GM12865 (cell line): ENCODE measurements around the gene ME1.

ENCODE experiments used
- DNase-seq: peaks from one replicate; pipeline ENCODE4 v3.0.0; 2010; ENCODE audit warnings: low read depth
- H3K4me3 ChIP-seq: 2 replicates; pipeline ENCODE4 v1.5.1; 2011; ENCODE audit warnings: mild to moderate bottlenecking, low read depth, low read length, control low read depth
- CTCF ChIP-seq: IDR thresholded peaks from 2 replicates; pipeline ENCODE4 v1.5.1; 2011; ENCODE audit warnings: low read length, control low read depth, low read depth, inconsistent platforms; ENCODE audit not compliant: insufficient read depth; ENCODE audit errors: missing control alignments

Gene ME1

GRCh38 chr6:83381949-83382348 lies 48.9 kb downstream of the ME1 start:
- no peak for TF ChIP-seq CTCF
- no peak overlapping the region for H3K4me3 ChIP-seq
- DNase-seq = no peak

DNA sequence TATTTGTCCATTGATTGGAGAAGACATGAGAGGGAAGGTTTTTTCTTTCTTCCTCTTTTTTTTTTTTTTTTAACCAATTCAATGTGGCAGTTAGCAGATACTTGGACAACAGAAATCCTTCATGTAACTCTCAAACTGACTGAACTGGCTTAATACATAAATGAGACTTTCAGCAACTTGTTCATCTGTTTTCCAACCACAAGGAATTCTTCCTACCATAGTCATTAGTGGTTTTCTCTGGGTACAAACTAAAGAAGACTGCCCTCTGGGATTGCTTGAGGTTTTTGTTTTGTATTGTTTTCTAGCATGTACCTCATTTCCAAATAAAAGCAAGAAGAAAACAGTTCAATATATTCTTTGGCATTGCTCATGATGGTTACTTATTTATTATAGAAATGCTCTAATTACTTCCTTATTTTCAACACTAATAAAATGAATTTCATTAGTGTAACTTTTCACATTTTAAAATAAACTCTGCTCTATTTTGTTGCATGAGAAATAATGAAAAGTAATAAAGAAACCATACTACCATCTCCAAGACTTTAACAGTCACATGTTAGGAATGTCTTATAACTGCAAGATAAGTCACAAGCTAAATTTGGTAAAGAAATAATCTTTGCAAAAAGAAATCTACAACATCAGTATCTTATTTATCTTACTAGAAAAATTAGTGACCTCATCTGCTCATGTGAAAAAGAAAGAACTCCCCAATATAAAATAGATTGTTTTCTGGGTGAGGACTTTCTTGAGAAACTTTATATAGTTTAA lies 52.0 kb downstream of the ME1 start:
- TF ChIP-seq CTCF = no peak
- DNase-seq = no peak
- no peak overlapping the region for H3K4me3 ChIP-seq

DNA sequence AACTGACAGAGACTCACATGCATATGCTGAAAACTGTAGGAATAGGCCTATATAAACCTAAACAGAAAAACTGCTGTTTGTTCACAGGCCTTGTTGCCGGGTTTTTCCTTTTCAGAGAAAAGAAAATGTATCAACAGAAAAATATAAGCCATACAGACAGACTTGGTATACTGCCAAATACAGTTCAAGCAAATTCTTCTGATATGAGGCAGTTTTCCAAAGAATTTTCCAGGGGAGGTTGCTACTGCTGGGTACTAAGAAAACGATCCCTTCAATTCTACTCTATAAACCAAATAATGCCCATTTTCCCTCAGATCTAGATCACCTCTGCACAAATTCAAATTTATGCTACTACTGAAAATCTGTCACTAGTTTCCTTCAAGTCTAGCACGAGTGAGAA lies 59.4 kb downstream of the ME1 start:
- DNase-seq = no peak
- TF ChIP-seq CTCF = no peak
- no peak overlapping the region for H3K4me3 ChIP-seq

DNA sequence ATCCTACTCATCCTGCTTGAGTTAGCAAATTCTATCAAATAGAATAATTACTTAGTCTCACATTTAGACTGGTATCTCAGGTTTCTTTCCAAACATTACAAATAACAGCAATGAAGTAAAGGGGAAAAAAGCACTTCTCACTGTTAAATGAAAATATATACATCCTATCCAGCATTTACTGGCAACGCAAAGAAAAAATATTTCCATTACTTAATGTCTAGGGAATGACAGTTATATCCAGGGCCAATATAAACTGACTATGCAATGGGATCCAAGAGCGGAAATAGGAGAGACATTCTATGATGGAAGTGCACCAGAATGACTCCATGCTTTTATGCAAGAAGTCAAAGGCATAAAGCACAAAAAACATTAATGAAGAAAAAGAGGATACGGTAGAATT lies 60.3 kb downstream of the ME1 start:
- DNase-seq = no peak
- no peak overlapping the region for H3K4me3 ChIP-seq
- no peak for TF ChIP-seq CTCF

- no peak overlapping the region for H3K4me3 ChIP-seq
- no peak for DNase-seq
- no peak for TF ChIP-seq CTCF
Measured at GRCh38 chr6:83369692-83370091, 61.2 kb downstream of the ME1 start.

GRCh38 chr6:83368577-83368976 lies 62.3 kb downstream of the ME1 start:
- TF ChIP-seq CTCF = no peak
- no peak for DNase-seq
- no peak overlapping the region for H3K4me3 ChIP-seq

- TF ChIP-seq CTCF = no peak
- no peak overlapping the region for H3K4me3 ChIP-seq
- DNase-seq = no peak
Measured at GRCh38 chr6:83367104-83367503, 63.7 kb downstream of the ME1 start.
